ENCODE data around the gene OTULIN.

DNA sequence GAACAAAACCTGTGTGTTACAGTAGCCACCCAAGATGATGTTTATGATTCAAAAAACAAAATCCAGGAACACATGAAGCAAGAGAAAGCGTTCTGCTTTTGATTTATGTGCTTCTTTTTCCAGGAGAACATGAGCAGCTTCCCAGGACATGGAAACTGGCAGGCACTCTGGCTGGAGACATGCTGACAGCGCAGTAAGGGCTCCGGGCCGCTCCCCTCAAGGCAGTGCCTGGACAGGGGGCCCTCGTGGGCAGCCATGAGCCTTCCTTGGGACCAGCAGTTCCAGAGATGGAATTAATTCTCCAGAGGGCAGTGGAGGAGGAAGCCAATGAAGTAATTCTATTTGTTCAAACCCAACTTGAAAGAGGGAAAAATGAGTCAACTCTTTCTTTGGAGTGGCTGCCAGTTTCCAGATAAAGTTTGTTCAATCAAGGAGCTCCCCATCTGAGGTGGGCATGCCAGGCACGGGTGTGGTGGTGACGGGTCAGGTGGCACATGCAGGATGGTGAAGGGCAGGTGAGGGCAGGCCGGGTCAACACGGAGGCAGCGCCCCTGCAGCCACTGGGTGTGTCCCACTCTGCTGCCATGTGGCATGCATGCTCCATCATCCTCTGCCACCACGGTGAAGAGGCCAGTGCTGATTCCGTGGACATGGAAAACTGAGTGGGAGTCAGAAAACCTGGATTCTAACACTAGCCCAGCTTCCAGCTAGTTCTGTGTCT is 83.8 kb downstream of the OTULIN start:
- no peak for TF ChIP-seq SP1 (IDR thresholded peaks at IDR 0.05)
- no peak for TF ChIP-seq FOXK2 (IDR thresholded peaks at IDR 0.05)
- TF ChIP-seq FOXA1 (IDR thresholded peaks at IDR 0.05), result no peak
- no peak for TF ChIP-seq SUZ12 (IDR thresholded peaks at IDR 0.05)
- TF ChIP-seq FOXM1 (IDR thresholded peaks at IDR 0.05; ENCODE audit: borderline replicate concordance), result no peak
- TF ChIP-seq BHLHE40 (IDR thresholded peaks at IDR 0.05; ENCODE audit: borderline replicate concordance), result no peak
- TF ChIP-seq NFRKB (IDR thresholded peaks at IDR 0.05), result no peak
- TF ChIP-seq, protein P1, sequence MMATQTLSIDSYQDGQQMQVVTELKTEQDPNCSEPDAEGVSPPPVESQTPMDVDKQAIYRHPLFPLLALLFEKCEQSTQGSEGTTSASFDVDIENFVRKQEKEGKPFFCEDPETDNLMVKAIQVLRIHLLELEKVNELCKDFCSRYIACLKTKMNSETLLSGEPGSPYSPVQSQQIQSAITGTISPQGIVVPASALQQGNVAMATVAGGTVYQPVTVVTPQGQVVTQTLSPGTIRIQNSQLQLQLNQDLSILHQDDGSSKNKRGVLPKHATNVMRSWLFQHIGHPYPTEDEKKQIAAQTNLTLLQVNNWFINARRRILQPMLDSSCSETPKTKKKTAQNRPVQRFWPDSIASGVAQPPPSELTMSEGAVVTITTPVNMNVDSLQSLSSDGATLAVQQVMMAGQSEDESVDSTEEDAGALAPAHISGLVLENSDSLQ (IDR thresholded peaks at IDR 0.05), result no peak
- no peak for TF ChIP-seq LEF1 (IDR thresholded peaks at IDR 0.05; ENCODE audit: borderline replicate concordance)
- TF ChIP-seq TARDBP (IDR thresholded peaks at IDR 0.05), result no peak
